Activated naive CD8-positive, alpha-beta T cell treated with anti-CD3 and anti-CD28 coated beads, Interleukin-2, amount 10 ng/mL, durations not matched to agents 7 days and 5 days (primary cell): Measurements from ENCODE around the gene LDLRAD4. TPM values are rescaled to one million over a fixed set of nuclear protein-coding genes. Genes with fewer than 3 reads are reported as not detected.

Source experiments
- ATAC-seq: fragments of 150-1000 bp; cut with Tn5 transposase; one replicate; pipeline ENCODE4 v1.10.0; 2021; ENCODE audit warnings: low read depth, moderate library complexity
- POLR2A ChIA-PET: fragments of 350-600 bp; sonication (Branson Sonifier 250); formaldehyde crosslinking; loops from one replicate; lab custom pipeline; 2021; ENCODE audit warnings: antibody characterized with exemption; lab: Charles Lee
- DNase-seq: peaks from one replicate; pipeline ENCODE4 v3.0.0; 2021
- H3K27ac Mint-ChIP-seq: one replicate; pipeline ENCODE4 v1.8.0; 2022; ENCODE audit warnings: mild to moderate bottlenecking, mixed read lengths
- H3K27me3 Mint-ChIP-seq: one replicate; pipeline ENCODE4 v1.8.0; 2022; ENCODE audit warnings: mild to moderate bottlenecking, moderate library complexity, mixed read lengths
- H3K36me3 Mint-ChIP-seq: one replicate; pipeline ENCODE4 v1.8.0; 2021; ENCODE audit warnings: mild to moderate bottlenecking, mixed read lengths
- H3K4me1 Mint-ChIP-seq: one replicate; pipeline ENCODE4 v1.8.0; 2021; ENCODE audit warnings: mixed read lengths
- H3K4me3 Mint-ChIP-seq: one replicate; pipeline ENCODE4 v1.8.0; 2022; ENCODE audit warnings: mild to moderate bottlenecking, moderate library complexity, mixed read lengths
- H3K9me3 Mint-ChIP-seq: one replicate; pipeline ENCODE4 v1.8.0; 2021; ENCODE audit warnings: mixed read lengths
- total RNA-seq, 2 experiments: library from RNA; stranded (reverse); gene quantifications; one replicate each; pipeline ENCODE4 v1.2.3, GENCODE V29; 2021

LDLRAD4 gene
- total RNA-seq, 2 experiments from 2014 or later: 40.3 to 44.3 TPM

- H3K36me3 Mint-ChIP-seq: peaks cover 10% of the 10 kb centered on the region
- no peak overlapping the region for H3K27ac Mint-ChIP-seq
- POLR2A ChIA-PET: no interaction called here
- DNase-seq (no peak), ATAC-seq (no peak)
- no peaks in the 10 kb centered on the region for H3K27me3 Mint-ChIP-seq
- H3K9me3 Mint-ChIP-seq: peaks cover 2% of the 10 kb centered on the region
- no peak overlapping the region for H3K4me3 Mint-ChIP-seq
- peaks cover 10% of the 10 kb centered on the region for H3K4me1 Mint-ChIP-seq
Measured at GRCh38 chr18:13300796-13301195, 82.2 kb downstream of the LDLRAD4 start.

GRCh38 chr18:13302040-13302439 is 83.5 kb downstream of the LDLRAD4 start:
- H3K4me3 Mint-ChIP-seq: no peak overlapping the region
- H3K36me3 Mint-ChIP-seq: peaks cover 9% of the 10 kb centered on the region
- POLR2A ChIA-PET: no interaction called here
- ATAC-seq (no peak), DNase-seq (no peak)
- no peaks in the 10 kb centered on the region for H3K27me3 Mint-ChIP-seq
- H3K27ac Mint-ChIP-seq: no peak overlapping the region
- peaks cover 6% of the 10 kb centered on the region for H3K4me1 Mint-ChIP-seq
- peaks cover 2% of the 10 kb centered on the region for H3K9me3 Mint-ChIP-seq

GRCh38 chr18:13302457-13303225 is 84.1 kb downstream of the LDLRAD4 start:
- Mint-ChIP-seq H3K4me1 (peaks cover 5% of the 10 kb centered on the region), H3K27ac (no peak overlapping the region), H3K36me3 (peaks cover 9% of the 10 kb centered on the region), H3K9me3 (peaks cover 2% of the 10 kb centered on the region), H3K4me3 (no peak overlapping the region), H3K27me3 (no peaks in the 10 kb centered on the region)
- POLR2A ChIA-PET: no interaction called here
- ATAC-seq: no peak
- DNase-seq: no peak

- H3K36me3 Mint-ChIP-seq: peaks cover 11% of the 10 kb centered on the region
- DNase-seq (no peak), ATAC-seq (no peak)
- H3K4me3 Mint-ChIP-seq: no peak overlapping the region
- H3K27ac Mint-ChIP-seq: no peak overlapping the region
- no peaks in the 10 kb centered on the region for H3K27me3 Mint-ChIP-seq
- POLR2A ChIA-PET: no interaction called here
- H3K4me1 Mint-ChIP-seq: peaks cover 15% of the 10 kb centered on the region
- peaks cover 2% of the 10 kb centered on the region for H3K9me3 Mint-ChIP-seq
Measured at GRCh38 chr18:13303756-13304364, 85.3 kb downstream of the LDLRAD4 start.

- Mint-ChIP-seq H3K4me3 (no peak overlapping the region), H3K27ac (no peak overlapping the region), H3K4me1 (peaks cover 23% of the 10 kb centered on the region), H3K9me3 (peaks cover 2% of the 10 kb centered on the region), H3K27me3 (no peaks in the 10 kb centered on the region), H3K36me3 (peaks cover 11% of the 10 kb centered on the region)
- DNase-seq (no peak), ATAC-seq (no peak)
- POLR2A ChIA-PET: no interaction called here
Measured at GRCh38 chr18:13305301-13305700, 86.7 kb downstream of the LDLRAD4 start.

- Mint-ChIP-seq H3K27ac (no peak overlapping the region), H3K4me3 (no peak overlapping the region), H3K4me1 (peaks cover 23% of the 10 kb centered on the region), H3K36me3 (peaks cover 11% of the 10 kb centered on the region), H3K9me3 (peaks cover 2% of the 10 kb centered on the region), H3K27me3 (no peaks in the 10 kb centered on the region)
- no peak for DNase-seq
- POLR2A ChIA-PET: no interaction called here
- ATAC-seq: no peak
Measured at GRCh38 chr18:13306583-13306982, 88.0 kb downstream of the LDLRAD4 start.

GRCh38 chr18:13308369-13308768 is 89.8 kb downstream of the LDLRAD4 start:
- peaks cover 31% of the 10 kb centered on the region for H3K4me1 Mint-ChIP-seq
- H3K27ac Mint-ChIP-seq: peak overlapping the region; percentile 1
- peaks cover 12% of the 10 kb centered on the region for H3K36me3 Mint-ChIP-seq
- DNase-seq (peak; percentile 55), ATAC-seq (peak; percentile 77)
- no peaks in the 10 kb centered on the region for H3K27me3 Mint-ChIP-seq
- POLR2A ChIA-PET: no interaction called here
- H3K9me3 Mint-ChIP-seq: peaks cover 2% of the 10 kb centered on the region
- peak overlapping the region; percentile 1 for H3K4me3 Mint-ChIP-seq

GRCh38 chr18:13309031-13309747 is 90.6 kb downstream of the LDLRAD4 start:
- no peak for DNase-seq
- Mint-ChIP-seq H3K27ac (no peak overlapping the region), H3K4me3 (peak overlapping the region; percentile 4), H3K36me3 (peaks cover 16% of the 10 kb centered on the region), H3K4me1 (peaks cover 36% of the 10 kb centered on the region), H3K9me3 (peaks cover 2% of the 10 kb centered on the region), H3K27me3 (no peaks in the 10 kb centered on the region)
- no peak for ATAC-seq
- POLR2A ChIA-PET: interaction anchor here (0.7 kb wide), 1 partner anchor 200 kb away, joined by 4 read pairs; no protein-coding TSS in a partner anchor

- ATAC-seq (no peak), DNase-seq (no peak)
- Mint-ChIP-seq H3K9me3 (no peaks in the 10 kb centered on the region), H3K27ac (peak overlapping the region; percentile 28), H3K4me1 (peaks cover 34% of the 10 kb centered on the region), H3K36me3 (peaks cover 19% of the 10 kb centered on the region), H3K27me3 (no peaks in the 10 kb centered on the region), H3K4me3 (peak overlapping the region; percentile 4)
- POLR2A ChIA-PET: interaction anchor here (0.7 kb wide), 1 partner anchor 200 kb away, joined by 4 read pairs; no protein-coding TSS in a partner anchor
Measured at GRCh38 chr18:13309748-13310670, 91.4 kb downstream of the LDLRAD4 start.

- POLR2A ChIA-PET: no interaction called here
- H3K4me1 Mint-ChIP-seq: peaks cover 33% of the 10 kb centered on the region
- DNase-seq (no peak), ATAC-seq (no peak)
- peaks cover 7% of the 10 kb centered on the region for H3K9me3 Mint-ChIP-seq
- H3K27ac Mint-ChIP-seq: no peak overlapping the region
- no peaks in the 10 kb centered on the region for H3K27me3 Mint-ChIP-seq
- H3K4me3 Mint-ChIP-seq: no peak overlapping the region
- peaks cover 26% of the 10 kb centered on the region for H3K36me3 Mint-ChIP-seq
Measured at GRCh38 chr18:13311193-13311592, 92.6 kb downstream of the LDLRAD4 start.

GRCh38 chr18:13312515-13312914 is 94.0 kb downstream of the LDLRAD4 start:
- DNase-seq: no peak
- no peak for ATAC-seq
- Mint-ChIP-seq H3K4me1 (peaks cover 33% of the 10 kb centered on the region), H3K9me3 (peaks cover 9% of the 10 kb centered on the region), H3K27ac (no peak overlapping the region), H3K4me3 (no peak overlapping the region), H3K36me3 (peaks cover 33% of the 10 kb centered on the region), H3K27me3 (no peaks in the 10 kb centered on the region)
- POLR2A ChIA-PET: no interaction called here

GRCh38 chr18:13313006-13313686 is 94.6 kb downstream of the LDLRAD4 start:
- peaks cover 30% of the 10 kb centered on the region for H3K4me1 Mint-ChIP-seq

More at GRCh38 chr18:13313006-13313686, 94.6 kb downstream of the LDLRAD4 start:
- POLR2A ChIA-PET: interaction anchor here (0.7 to 1.0 kb wide), 3 partner anchors 15 to 151 kb away, joined by 3 read pairs; no protein-coding TSS in a partner anchor
- Mint-ChIP-seq H3K9me3 (peaks cover 9% of the 10 kb centered on the region), H3K4me3 (peak overlapping the region; percentile 20), H3K27me3 (no peaks in the 10 kb centered on the region), H3K36me3 (peaks cover 30% of the 10 kb centered on the region), H3K27ac (peak overlapping the region; percentile 67)
- DNase-seq (no peak), ATAC-seq (peak; percentile 67)
